GM21529 (cell line): ENCODE measurements around the gene VEZF1.

ENCODE experiments used
- ATAC-seq: cut with Tn5 transposase; IDR thresholded peaks from one replicate; pipeline ENCODE4 v1.9.1; 2021; ENCODE audit not compliant: unreplicated experiment

VEZF1 gene

DNA sequence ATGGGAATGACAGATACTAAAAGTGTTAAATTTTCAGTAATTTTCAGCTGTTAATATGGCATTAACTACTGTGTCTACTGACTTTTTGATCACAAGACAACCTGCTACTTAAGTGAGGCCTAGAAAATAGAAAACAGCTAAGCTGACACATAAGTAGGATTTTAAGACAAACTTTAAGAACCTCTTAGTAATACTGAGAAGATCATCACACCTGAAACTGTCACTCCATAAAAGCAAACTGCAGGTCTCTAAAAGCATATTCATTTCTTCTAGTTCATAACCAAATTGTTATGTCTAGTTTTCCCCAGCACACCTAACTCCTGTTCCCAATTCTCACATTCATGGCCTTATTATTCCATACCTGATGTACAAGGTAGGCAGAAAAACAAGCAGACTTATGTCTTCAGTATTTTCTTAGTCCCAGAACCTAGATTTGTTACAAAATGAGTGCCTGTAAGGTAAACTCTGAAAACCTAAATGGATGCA lies 11.0 kb upstream of the VEZF1 start:
- no peak for ATAC-seq

DNA sequence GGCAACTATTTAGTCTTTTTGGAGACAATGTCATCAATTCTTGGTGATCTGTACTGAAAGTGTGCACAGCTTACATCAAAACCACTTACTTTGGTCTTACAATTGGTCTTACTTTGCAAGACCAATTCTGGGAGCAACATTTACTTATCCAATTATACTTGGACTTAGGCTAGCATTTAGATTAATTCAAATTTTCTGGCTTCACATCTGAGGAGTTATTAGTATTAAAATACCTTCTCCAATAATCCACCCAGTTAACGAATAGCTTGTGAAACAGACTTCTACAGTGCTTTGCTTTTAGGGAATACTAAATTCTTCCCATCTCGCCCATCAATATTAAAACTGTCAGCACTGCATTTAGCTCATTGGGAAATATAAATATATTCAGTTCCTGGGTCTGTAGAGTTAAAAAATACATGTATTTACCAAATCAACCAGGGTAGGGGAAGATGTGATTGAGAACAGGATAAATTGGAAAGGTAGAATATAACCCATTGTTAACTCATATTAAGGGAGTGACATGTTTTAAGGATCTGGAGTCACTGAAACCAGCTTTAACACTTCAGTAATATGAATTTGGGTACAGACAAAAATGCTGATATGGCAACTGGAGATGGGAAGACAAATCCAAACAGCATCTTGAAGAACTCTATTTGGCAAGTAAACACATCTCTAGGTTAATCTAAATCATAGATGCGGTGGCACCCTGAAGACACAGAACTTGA lies 9.2 kb upstream of the VEZF1 start:
- ATAC-seq = no peak

DNA sequence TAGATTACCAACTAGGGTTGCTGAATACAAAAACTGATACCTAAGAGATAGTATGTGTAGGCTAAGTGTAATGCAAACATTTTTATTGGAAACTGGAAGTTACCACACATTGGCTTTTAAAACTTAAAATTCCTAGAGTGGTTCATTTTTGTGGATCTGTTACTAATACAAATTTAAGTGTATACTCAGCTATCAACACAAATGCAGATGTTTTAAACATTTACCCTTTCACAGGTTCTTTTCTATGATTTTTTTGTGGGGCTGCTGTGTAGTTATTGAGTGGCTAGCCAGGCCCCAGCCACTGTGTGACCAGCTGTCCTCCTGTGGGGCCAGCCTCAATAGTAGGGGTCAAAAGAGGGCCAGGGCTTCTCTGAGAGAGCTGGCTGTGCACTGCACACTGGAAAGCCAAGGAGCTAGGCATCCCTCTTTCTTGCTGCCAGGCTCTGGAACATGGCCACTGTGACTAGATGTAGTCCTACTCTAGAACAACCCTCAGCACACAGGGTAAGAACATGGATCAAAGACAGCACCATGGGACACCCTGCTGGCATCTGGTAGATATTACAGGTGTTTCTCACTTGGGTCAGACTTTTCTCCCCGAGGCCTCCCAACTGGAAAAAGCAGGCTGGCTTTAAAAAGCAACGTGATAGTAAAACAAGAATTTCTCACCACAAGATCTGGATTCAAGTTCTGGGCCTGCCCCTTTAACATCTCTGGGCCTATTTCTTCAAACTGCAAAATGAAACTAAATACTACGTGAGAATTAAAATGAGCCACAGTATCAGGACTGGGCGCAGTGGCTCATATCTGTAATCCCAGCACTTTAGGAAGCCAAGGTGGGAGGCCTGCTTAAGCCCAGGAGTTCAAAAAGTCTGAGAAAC lies 7.3 kb upstream of the VEZF1 start:
- ATAC-seq = peak; percentile 57

DNA sequence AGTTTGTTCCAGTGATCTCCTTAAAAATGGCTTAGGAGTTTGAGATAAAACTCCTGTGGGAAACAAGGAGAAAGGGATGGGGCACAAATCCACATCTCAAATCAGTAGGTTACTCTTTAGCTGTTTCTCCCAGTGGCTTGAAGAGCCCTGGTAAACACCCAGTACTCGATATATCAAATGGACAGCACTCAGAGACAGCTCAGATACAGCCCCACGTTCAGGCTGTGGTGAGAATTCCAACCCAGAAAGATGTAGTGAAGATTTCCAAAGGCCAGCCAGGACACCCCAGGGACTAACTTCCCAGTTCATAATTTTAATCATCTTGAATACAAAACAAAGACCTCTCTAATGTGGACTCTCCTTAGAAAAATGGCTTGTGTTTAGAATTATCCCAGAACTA lies 6.4 kb upstream of the VEZF1 start:
- ATAC-seq = no peak

DNA sequence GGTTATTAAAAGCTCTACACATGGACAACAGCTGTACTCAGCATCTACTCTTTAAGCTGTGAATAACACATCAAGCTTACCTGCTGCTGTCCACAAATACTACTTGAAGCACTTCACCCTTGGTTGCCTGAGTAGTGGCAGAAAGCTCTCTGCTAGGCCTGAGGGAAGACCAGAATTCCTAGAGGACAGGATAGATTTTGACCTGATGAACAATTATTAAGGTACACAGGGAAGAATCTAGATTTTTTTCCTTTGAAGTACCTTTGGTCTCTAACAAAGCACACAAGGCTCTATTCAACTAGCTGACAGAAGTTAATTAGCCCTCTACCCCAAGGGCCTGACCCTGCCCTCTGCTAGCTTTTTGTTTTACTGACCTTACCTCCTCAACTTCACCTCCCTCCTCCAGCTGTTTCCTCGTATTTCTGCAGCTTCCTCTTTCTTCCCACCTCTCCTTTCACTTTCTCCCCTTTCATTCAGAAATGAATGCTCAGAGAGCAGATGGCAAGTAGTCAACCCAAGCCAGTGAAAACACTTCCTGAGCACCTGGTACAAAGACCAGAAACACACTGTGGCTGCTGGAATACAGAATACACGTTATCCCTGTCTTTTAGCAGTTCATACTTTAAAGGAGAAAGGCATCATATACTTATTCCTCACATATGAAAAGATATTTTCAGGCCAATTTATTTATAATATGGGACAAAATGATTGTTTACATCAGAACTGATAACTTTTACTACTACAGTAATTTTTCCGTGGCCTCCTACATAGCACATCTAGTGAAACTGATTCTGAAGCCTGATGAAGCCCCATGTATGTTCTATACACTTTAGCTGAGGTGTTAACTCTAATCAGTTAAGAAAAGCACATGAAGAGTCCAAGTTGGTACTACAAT lies 5.7 kb upstream of the VEZF1 start:
- no peak for ATAC-seq

DNA sequence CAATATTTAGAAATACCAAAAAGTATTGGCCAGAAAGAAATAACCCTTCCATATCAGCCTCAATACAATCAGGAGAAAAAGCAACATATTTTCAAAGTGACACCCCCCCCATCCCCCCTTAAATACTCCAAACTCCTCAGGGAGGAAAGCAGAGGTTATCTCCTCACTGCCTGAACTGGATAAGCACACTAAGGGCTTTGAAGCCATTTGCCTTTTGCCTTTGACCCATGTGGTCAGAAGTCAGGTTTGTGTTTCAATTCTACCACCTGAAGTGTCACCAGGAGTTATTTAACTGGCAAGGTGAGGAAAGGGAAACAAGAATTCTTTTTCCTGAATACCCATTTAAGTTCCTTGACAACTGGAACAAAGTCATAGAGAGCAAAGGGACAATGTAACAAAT lies 3.5 kb upstream of the VEZF1 start:
- no peak for ATAC-seq

DNA sequence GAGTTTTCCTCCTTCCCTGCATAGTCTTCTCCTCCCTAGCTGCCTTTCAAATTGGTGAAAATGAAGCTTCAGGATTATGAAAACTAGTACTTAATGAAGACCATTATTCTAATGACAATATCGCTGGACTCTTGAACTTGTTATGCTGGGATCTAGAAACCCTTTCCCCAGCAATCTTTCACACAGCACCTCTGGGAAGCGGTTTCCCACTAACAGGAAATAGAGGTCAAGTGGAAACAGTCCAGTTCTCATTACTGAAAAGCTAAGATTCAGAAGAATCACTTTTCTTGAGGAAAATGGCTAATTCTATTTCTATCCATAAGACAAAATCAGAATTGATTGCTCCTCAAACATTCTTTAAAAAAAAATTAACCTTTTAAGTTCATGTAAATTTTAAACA lies 2.0 kb upstream of the VEZF1 start:
- no peak for ATAC-seq

DNA sequence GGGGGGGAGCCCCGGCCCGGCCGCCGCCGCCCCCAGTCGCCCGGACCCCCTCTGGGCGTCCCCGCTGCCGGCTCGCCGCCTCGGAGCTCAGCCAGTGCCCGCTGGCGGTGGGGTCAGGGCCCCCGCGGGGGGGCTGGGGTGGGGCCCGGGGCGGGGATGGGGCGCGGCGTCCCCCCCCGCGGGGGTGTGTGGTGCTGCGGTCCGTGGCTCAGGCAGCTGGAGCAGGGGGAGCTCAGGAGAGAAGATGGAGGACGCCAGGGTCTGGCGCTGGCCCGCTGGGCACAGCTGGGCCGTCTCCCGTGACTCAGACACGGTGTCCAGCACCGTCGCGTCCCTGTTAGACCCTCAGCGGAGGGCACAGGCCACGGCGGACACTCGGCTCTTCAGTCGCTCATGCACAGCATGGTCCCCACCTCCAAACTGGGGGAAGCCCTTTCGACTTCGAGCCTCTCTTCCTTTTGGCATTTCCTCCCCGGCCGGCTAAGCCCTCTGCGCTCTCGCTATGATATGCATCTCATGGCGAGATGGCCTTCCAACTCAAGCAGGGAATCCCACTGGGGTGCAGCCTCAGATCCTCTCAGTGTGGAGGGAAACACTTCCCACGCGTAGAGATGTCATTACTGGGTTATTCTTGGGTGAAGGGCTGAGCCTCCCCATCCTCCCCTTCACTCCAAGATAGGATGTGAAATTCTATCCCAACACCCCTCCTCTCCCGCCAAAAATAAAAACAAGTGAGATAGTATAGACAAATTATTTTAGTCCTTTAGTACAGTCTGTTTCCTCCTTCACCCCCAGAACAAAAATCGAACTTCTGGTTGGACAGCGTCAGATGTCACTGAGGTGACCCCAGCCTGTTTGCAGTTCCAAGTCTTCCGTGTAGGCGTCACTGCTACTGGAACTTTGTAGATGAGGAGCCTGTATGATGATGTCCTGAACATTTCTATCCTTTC lies 522 bp upstream of the VEZF1 start:
- ATAC-seq = peak; percentile 70

DNA sequence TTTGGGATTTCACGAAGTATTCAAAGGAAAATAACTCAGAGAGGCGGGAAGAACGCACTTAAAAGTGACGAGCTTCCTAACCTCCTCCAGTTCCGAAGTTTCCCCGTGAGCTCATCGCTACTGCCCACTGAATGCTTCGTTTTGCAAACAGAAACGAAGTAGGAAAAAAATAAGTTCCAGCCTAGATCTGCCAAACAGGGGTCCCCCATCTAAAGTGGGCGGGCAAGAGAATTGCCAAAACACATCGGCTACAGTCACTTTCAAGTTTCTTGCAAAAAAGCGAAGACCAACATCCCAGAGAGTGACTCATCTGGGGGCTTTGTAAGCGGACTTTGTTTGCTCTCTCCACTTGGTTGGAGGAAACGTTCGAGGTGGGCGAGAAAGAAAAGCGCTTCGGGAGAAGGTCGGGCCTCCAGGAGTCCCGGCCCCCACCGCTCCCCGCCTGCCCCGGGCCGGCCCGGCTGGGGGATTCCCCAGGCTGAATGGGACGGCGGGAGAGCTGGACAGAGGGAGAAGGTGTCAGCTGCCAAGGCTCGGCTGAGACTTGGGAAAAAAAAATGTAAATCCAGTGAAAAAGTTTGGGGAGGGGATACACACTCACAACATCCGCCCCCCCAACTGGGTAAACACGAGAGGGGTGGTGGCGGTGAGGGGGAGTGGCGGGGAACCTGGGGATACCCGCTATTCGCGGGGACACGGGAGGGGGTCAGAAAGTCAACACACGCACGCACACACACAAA lies 1.0 kb downstream of the VEZF1 start:
- ATAC-seq = no peak

DNA sequence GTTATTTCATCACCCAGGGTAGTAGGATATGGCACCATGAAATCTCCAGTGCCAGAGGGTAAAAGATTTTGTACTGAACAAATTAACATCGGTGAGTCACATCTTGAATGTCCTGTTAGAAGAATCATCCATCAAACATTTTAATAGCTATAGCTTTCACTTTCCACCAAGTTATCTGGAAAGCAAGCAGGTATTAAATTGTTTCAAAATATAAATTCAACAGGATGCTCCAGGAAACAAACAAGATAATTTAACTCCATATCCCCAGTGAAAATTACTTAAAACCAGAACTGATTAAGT lies 2.4 kb downstream of the VEZF1 start:
- no peak for ATAC-seq

DNA sequence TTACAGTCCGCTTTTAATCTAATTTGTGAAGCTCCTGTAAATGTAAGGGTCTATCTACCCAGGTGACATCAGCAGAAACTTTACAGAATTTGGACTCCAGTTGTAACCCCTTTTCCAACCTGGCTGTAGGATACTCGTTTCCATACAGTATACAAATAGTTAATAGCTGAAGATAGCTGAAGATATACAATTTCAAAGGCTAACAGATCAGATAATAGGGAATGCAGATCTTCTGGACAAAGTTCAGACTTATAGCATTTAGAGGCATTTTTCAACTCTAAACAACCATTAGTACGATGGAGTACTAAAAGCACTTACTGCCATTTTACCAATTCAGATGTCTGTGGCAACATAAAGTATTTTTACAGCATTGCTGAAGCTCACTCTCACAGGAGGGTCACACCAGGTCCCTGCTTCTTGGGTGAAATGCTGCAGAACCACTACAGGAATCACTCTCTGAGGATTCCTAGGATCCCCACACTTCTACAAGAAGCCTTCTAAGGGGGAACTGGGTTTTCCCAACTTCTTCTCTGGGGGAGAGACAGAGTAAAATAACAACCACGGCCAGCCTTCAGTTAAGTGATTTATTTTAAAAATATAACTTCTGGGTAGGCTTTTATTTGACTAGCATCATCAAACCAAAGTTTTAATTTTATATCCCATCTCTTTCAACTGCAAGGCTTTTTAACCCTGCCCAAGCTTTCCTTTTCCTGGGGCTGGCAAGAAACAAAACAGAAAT lies 2.9 kb downstream of the VEZF1 start:
- ATAC-seq = no peak

DNA sequence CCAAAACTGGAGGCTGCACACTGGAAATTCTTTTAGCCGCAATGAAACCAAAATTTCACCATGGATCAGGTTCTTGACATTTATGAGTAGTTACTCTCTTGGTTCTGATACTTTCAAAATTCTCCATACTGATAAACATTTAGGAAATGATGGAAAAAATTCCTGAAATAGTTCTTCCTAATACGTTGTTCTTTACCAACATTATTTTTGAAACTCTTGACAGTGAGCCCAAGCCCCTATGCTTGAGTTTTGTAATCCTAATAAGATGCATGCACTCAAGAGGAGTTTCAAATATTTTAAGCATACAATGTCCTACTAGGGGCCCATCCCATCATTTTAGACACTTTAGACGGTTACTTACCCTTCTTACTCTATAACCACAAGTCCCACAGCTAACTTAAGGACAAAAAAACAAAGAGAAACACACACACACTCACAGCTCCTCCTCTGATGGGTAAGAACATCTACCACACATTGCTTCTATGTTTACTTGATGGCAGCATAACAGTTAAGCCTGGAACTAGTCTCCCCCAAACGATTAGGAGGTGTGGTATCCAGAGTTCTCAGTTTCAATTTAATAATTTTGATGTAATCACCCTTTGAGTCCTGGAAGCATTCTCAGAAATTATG lies 3.7 kb downstream of the VEZF1 start:
- no peak for ATAC-seq

DNA sequence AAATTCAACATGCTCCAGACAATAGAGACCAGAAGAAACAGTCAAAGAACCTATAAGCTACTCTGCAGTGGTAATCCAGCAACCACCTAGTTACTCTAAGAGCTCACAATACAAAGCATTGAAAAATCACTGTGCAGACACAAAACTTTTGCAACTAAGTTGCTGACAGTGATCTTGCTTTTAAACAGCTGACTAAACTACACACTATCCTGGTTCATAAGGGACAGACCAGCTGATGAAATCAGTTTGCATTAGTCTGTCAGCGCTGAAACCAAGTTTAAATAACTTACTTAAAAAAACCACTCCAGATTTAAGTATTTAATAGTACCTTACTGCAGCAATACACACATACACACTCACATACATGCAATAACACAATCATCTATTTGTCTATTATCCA lies 4.6 kb downstream of the VEZF1 start:
- no peak for ATAC-seq

DNA sequence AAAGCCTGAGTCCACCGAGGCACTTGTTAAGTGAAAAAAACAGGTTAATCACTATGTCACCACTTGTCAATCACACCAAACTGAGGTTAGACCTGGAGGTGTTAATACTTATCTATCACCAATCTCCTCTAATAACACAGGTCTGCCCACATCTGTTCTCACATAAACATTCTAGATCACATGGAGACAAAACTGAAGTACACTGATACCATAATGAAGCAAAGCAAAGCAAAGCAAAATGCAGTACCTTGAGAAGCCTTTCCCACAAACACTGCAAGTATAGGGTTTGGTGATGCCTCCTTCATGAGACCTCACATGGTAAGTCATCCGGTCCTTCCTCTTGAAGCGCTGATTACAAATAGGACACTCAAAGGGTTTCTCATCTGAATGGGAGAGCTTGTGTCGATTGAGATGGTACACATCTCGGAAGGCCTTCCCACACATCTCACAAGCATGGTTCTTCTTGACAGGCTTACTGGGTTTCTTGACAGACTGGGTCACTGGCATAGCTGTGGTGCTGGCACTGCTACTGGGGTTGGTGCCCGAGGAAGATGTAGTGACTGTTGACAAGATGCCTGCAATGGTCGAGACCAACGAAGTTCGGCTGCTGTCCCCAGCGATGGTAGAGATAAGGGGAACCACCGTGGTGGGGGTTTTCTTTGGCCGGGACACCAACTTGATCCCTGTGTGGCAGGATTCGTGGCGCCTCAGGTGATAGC lies 5.4 kb downstream of the VEZF1 start:
- ATAC-seq = no peak

DNA sequence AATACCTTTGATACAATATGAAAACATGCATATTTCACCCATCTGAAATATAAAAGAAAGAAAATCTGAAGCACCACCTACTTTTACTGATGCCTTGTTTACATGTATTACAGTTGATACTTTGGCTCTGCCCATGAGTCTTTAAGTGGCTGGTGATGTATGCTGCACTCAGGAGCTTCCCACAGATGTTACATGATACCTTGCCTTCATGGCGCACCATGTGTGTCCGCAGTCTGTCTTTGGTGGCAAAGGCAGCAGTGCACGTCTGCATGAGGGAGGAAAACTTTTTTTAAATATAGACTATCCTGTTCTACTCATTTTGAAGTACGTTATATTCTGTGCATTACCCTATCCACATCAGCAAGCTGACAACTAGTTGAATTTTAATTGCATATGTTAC lies 7.5 kb downstream of the VEZF1 start:
- ATAC-seq = no peak

DNA sequence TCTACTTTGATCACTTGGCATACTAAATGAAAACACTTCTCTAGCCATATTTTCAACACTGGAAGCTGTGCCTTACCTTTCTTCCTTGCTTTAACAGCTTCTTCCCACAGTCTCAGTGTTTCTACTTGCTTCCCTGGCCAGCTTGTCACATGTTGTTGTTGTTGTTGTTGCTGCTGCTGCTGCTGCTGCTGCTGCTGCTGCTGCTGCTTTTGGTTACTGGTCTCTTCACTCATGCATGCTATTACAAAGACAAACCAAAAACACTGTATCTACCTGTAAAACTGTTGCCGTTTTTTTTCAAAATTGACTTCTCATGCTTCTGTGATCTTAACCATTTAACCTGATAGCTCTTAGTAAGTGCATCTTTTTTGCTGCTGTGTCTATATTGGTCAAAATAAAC lies 9.0 kb downstream of the VEZF1 start:
- no peak for ATAC-seq

DNA sequence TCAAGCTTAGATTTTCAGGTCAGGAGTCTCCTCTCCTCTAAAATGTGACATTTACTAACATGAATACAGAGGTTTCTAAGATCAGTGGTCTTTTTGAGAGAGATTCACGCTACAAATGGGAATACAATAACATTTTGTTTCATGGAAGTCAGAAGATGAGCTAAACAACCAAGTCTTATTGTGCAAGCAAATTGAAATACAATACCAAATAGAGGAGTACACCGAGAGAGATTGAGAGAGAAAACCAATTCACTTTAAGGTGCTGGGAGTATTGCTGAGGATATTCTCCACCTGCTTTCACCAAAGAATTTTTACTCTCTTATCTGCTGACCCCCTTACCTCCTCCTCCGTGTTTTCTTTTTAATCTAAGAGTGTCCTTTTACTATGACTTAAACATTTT lies 11.5 kb downstream of the VEZF1 start:
- ATAC-seq = no peak

DNA sequence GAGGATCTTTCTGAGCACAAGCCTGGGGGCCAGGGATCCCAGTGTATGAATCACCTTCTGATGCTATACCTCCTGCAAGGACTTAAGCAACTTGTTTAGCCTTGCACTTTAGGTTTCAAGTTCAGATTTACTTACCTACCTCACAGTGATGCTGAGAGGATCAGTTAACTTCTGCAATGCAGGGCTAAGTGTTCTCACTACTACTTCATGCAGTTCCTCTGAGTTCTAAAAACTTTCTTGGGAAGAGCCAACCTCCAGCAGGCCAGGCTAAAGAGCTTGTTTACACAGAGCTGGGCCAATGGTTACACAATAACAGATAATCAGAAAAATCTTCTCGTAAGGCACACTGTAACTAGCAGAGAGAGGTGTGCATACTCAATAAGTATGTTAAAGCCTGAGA lies 13.0 kb downstream of the VEZF1 start:
- ATAC-seq = no peak
